ENCODE measurements around the gene CLEC18A. TPM values are rescaled to one million over a fixed set of nuclear protein-coding genes. Genes with fewer than 3 reads are reported as not detected.
A peak's percentile ranks its signal among the peaks of the same experiment; 100 is the strongest.
"Not testable (repeated sequence)": the region's sequence is repeated elsewhere in the genome, so short reads cannot be mapped to it uniquely, and the experiment has no call there.

CLEC18A gene
- total RNA-seq, 1 experiment from 2014 or later = 1.6 TPM

DNA sequence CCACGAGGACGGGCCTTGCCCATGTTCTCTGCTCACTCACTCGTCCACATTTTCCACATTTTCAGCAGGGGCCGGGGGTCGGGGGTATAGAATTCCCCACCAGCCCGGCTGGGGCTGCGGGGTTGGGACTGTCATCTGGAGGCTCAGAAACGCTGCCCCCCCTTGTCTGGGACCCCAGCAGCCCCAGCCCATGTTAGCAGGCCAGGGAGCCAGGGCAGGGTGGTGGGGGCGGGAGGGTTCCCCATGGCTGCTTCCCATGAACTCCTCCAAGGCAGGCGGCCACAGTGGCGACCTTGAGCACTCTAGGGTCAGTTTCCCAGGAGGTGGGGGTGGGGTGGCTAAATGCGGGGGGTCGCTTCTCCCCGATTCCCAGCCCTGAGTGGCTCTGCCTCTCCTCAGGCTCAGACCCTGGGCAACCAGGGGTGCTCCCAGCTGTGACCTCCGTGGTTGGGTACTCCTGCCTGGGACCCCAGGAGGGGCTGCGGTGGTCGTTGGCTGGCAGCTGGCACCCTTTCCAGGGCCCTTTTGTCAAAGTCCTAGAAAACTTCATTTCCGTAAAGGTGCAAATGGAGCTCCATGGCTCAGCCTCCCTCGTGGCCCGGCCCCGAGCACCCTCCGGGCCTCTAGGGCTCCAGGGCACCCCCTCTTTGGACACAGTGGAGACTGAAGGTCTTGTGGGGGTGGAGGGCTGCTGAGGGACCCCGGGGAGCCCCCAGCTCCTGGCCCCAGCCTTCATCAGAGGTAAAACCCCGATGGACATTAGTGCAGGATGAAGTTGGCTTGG lies 1.6 kb downstream of the CLEC18A start:
- WGBS (ENCODE audit: extremely low coverage, insufficient read length, low lambda C conversion rate) = no CpG with 5 or more reads among the region's 24 CpGs
- not testable (repeated sequence) for DNase-seq; H2BK15ac ChIP-seq (ENCODE audit: low read depth, low read length); H3K27ac Mint-ChIP-seq; H3K4me3 Mint-ChIP-seq; H2AK5ac ChIP-seq (ENCODE audit: insufficient read length, low read length); H2BK5ac ChIP-seq (ENCODE audit: insufficient read length, low read length); H3K18ac ChIP-seq (ENCODE audit: insufficient read length, low read depth, low read length); H4K8ac ChIP-seq (replicated peaks; ENCODE audit: insufficient read length, low read depth, low read length); H3K27ac ChIP-seq (ENCODE audit: insufficient read length, low read depth, low read length); H3K4me2 ChIP-seq (ENCODE audit: insufficient read depth, insufficient read length, low read length); H3K4ac ChIP-seq (ENCODE audit: low read depth, low read length); H2AFZ ChIP-seq (ENCODE audit: low read length); H3K14ac ChIP-seq (ENCODE audit: insufficient read depth, low read length); H4K20me1 ChIP-seq (ENCODE audit: control insufficient read depth, insufficient read depth, insufficient read length); H3K4me1 Mint-ChIP-seq; H3K79me2 ChIP-seq (ENCODE audit: insufficient read depth, low read length); H3T11ph ChIP-seq (ENCODE audit: low read length); H2BK20ac ChIP-seq (ENCODE audit: low read depth, low read length, poor library complexity, severe bottlenecking); H3K79me1 ChIP-seq (ENCODE audit: insufficient read depth, low read depth, low read length, poor library complexity, severe bottlenecking); H3K27me3 Mint-ChIP-seq (ENCODE audit: low read depth); H4K91ac ChIP-seq (ENCODE audit: insufficient read length, low read depth, low read length); H3K23me2 ChIP-seq (ENCODE audit: insufficient read length, low read depth, low read length, poor library complexity, severe bottlenecking); H2BK12ac ChIP-seq (ENCODE audit: insufficient read length, low read depth, low read length); H3K9me3 Mint-ChIP-seq; H3K9me3 ChIP-seq (ENCODE audit: control insufficient read depth, low read depth, low read length); H4K5ac ChIP-seq (ENCODE audit: insufficient read length, low read depth, low read length); H3K36me3 Mint-ChIP-seq (ENCODE audit: insufficient read depth in 1 of 3, low read depth in 3 of 3); H2BK120ac ChIP-seq (ENCODE audit: low read depth, low read length, poor library complexity, severe bottlenecking); H3K4me1 ChIP-seq (ENCODE audit: insufficient read depth, low read length); H3K56ac ChIP-seq (ENCODE audit: insufficient read length, low read depth, low read length); H3K27me3 ChIP-seq (ENCODE audit: insufficient read depth, low read length); H3K9ac ChIP-seq (ENCODE audit: extremely low read depth, insufficient read length, low read length); H3K23ac ChIP-seq (ENCODE audit: insufficient read length, low read depth, low read length)

DNA sequence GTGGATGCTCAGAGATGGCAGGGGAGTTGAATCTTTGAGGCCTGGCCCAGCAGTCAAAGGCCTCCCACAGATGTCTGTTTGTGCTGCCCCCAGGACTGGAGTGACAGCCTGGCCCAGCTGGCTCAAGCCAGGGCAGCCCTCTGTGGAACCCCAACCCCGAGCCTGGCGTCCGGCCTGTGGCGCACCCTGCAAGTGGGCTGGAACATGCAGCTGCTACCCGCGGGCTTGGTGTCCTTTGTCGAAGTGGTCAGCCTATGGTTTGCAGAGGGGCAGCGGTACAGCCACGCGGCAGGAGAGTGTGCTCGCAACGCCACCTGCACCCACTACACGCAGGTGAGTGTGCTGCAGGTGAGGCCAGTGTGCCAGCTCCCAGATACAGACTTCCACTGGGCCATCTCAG lies 3.1 kb downstream of the CLEC18A start:
- not testable (repeated sequence) for H3K4ac ChIP-seq (ENCODE audit: low read depth, low read length); H3K79me2 ChIP-seq (ENCODE audit: insufficient read depth, low read length); H3K4me1 ChIP-seq (ENCODE audit: insufficient read depth, low read length); H3K14ac ChIP-seq (ENCODE audit: insufficient read depth, low read length); H3K23ac ChIP-seq (ENCODE audit: insufficient read length, low read depth, low read length); H3K23me2 ChIP-seq (ENCODE audit: insufficient read length, low read depth, low read length, poor library complexity, severe bottlenecking); H3K4me1 Mint-ChIP-seq; H2BK15ac ChIP-seq (ENCODE audit: low read depth, low read length); H2AK5ac ChIP-seq (ENCODE audit: insufficient read length, low read length); H3K9ac ChIP-seq (ENCODE audit: extremely low read depth, insufficient read length, low read length); H3K9me3 ChIP-seq (ENCODE audit: control insufficient read depth, low read depth, low read length); H4K91ac ChIP-seq (ENCODE audit: insufficient read length, low read depth, low read length); H3T11ph ChIP-seq (ENCODE audit: low read length); H3K27me3 Mint-ChIP-seq (ENCODE audit: low read depth); H2AFZ ChIP-seq (ENCODE audit: low read length); H2BK20ac ChIP-seq (ENCODE audit: low read depth, low read length, poor library complexity, severe bottlenecking); H3K4me2 ChIP-seq (ENCODE audit: insufficient read depth, insufficient read length, low read length); H4K20me1 ChIP-seq (ENCODE audit: control insufficient read depth, insufficient read depth, insufficient read length); H4K5ac ChIP-seq (ENCODE audit: insufficient read length, low read depth, low read length); H2BK120ac ChIP-seq (ENCODE audit: low read depth, low read length, poor library complexity, severe bottlenecking); H3K56ac ChIP-seq (ENCODE audit: insufficient read length, low read depth, low read length); H3K36me3 Mint-ChIP-seq (ENCODE audit: insufficient read depth in 1 of 3, low read depth in 3 of 3); H4K8ac ChIP-seq (replicated peaks; ENCODE audit: insufficient read length, low read depth, low read length); H2BK5ac ChIP-seq (ENCODE audit: insufficient read length, low read length); H3K27ac Mint-ChIP-seq; H3K79me1 ChIP-seq (ENCODE audit: insufficient read depth, low read depth, low read length, poor library complexity, severe bottlenecking); H3K4me3 Mint-ChIP-seq; H3K27me3 ChIP-seq (ENCODE audit: insufficient read depth, low read length); H3K18ac ChIP-seq (ENCODE audit: insufficient read length, low read depth, low read length); H2BK12ac ChIP-seq (ENCODE audit: insufficient read length, low read depth, low read length); H3K27ac ChIP-seq (ENCODE audit: insufficient read length, low read depth, low read length); H3K9me3 Mint-ChIP-seq
- no CpG with 5 or more reads among the region's 13 CpGs for WGBS (ENCODE audit: extremely low coverage, insufficient read length, low lambda C conversion rate)
- DNase-seq = peak; percentile 33
